Measurements from ENCODE around the gene GLIS1.

The GLIS1 gene

GRCh38 chr1:53579221-53580008 is 159.5 kb downstream of the GLIS1 start:
- H3K4me3 ChIP-seq (ENCODE audit: low read depth, low read length): no peak overlapping the region
- DNase-seq (ENCODE audit: low read depth): no peak
- TF ChIP-seq, protein P1, sequence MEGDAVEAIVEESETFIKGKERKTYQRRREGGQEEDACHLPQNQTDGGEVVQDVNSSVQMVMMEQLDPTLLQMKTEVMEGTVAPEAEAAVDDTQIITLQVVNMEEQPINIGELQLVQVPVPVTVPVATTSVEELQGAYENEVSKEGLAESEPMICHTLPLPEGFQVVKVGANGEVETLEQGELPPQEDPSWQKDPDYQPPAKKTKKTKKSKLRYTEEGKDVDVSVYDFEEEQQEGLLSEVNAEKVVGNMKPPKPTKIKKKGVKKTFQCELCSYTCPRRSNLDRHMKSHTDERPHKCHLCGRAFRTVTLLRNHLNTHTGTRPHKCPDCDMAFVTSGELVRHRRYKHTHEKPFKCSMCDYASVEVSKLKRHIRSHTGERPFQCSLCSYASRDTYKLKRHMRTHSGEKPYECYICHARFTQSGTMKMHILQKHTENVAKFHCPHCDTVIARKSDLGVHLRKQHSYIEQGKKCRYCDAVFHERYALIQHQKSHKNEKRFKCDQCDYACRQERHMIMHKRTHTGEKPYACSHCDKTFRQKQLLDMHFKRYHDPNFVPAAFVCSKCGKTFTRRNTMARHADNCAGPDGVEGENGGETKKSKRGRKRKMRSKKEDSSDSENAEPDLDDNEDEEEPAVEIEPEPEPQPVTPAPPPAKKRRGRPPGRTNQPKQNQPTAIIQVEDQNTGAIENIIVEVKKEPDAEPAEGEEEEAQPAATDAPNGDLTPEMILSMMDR (conservative IDR thresholded peaks at IDR 0.05; ENCODE audit: low read depth, low read length): no peak

DNA sequence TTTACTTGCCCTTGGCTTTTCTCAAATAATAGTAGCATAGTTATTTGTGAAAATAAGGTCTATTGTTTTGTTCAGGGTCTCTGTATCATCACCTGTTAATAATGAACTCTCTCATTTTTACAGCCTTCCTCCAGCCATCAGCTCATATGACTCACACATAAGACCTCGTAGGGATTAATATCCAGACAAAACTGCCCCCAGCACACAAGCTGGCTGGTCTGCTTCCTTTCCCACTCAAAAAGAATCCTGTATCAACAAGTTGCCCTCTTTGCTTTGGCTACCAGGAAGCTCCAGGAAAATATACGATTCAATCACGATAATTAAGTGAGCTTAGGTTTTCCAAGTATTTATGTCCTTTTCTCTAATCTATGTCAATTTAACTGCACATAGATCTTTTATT is 160.6 kb downstream of the GLIS1 start:
- no peak overlapping the region for H3K4me3 ChIP-seq (ENCODE audit: low read depth, low read length)
- DNase-seq (ENCODE audit: low read depth): no peak
- TF ChIP-seq, protein P1 (conservative IDR thresholded peaks at IDR 0.05; ENCODE audit: low read depth, low read length): no peak

GRCh38 chr1:53577761-53578100 is 161.2 kb downstream of the GLIS1 start:
- TF ChIP-seq, protein P1 (conservative IDR thresholded peaks at IDR 0.05; ENCODE audit: low read depth, low read length): no peak
- DNase-seq (ENCODE audit: low read depth): no peak
- no peak overlapping the region for H3K4me3 ChIP-seq (ENCODE audit: low read depth, low read length)

- DNase-seq (ENCODE audit: low read depth): no peak
- TF ChIP-seq, protein P1 (conservative IDR thresholded peaks at IDR 0.05; ENCODE audit: low read depth, low read length): no peak
- H3K4me3 ChIP-seq (ENCODE audit: low read depth, low read length): no peak overlapping the region
Measured at GRCh38 chr1:53576866-53577760, 161.9 kb downstream of the GLIS1 start.

DNA sequence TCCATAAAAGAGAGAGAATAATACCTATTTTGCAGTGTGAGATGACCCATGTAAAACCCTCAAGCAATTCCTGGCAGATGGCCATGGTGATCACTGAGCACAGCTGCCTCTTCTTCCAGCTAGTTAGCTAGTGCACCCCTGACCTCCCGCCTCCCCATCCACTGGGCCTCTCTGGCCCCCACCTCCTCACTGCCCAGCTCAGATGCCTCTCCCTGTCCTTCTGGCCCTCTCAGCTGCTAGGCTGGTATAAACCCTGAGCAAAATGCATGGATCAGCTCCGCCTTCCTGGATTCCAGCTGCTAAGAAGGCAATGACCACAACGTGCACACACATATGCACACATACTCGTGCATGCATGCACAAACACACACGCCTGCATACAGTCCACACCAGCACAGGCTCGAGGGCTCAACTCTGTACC is 162.6 kb downstream of the GLIS1 start:
- no peak overlapping the region for H3K4me3 ChIP-seq (ENCODE audit: low read depth, low read length)
- TF ChIP-seq, protein P1 (conservative IDR thresholded peaks at IDR 0.05; ENCODE audit: low read depth, low read length): no peak
- peak; percentile 46 for DNase-seq (ENCODE audit: low read depth)

DNA sequence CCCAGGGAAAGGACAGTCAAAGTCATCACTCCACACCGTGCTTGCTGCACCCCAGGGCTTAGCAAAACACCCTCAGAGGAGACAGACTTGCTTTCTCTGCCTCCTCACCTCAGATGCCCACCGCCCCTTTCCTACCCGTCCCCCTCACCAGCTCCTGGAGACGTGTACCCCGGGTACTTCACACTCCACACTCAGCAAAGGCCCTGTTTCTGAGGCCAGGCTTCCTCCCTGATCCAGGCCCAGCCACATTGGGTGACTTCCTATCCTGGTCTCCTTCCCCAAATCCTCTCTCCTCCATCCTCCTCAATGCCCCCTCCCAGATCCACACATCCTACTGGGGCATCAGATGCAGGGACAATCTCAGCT is 163.0 kb downstream of the GLIS1 start:
- TF ChIP-seq, protein P1 (conservative IDR thresholded peaks at IDR 0.05; ENCODE audit: low read depth, low read length): no peak

More for the DNA sequence above, 163.0 kb downstream of the GLIS1 start:
- H3K4me3 ChIP-seq (ENCODE audit: low read depth, low read length): no peak overlapping the region
- DNase-seq (ENCODE audit: low read depth): no peak
